Measurements from ENCODE around the gene OR2T2.
"Not testable (repeated sequence)": the region's sequence is repeated elsewhere in the genome, so short reads cannot be mapped to it uniquely, and the experiment has no call there.

Gene OR2T2

GRCh38 chr1:248450466-248451145 is 5.2 kb downstream of the OR2T2 start:
- not testable (repeated sequence) for DNase-seq

- not testable (repeated sequence) for DNase-seq
Measured at GRCh38 chr1:248453619-248454018, 8.2 kb downstream of the OR2T2 start.

- not testable (repeated sequence) for DNase-seq
Measured at GRCh38 chr1:248455045-248455444, 9.6 kb downstream of the OR2T2 start.

GRCh38 chr1:248456635-248457034 is 11.2 kb downstream of the OR2T2 start:
- not testable (repeated sequence) for DNase-seq

GRCh38 chr1:248459117-248459516 is 13.7 kb downstream of the OR2T2 start:
- not testable (repeated sequence) for DNase-seq

DNA sequence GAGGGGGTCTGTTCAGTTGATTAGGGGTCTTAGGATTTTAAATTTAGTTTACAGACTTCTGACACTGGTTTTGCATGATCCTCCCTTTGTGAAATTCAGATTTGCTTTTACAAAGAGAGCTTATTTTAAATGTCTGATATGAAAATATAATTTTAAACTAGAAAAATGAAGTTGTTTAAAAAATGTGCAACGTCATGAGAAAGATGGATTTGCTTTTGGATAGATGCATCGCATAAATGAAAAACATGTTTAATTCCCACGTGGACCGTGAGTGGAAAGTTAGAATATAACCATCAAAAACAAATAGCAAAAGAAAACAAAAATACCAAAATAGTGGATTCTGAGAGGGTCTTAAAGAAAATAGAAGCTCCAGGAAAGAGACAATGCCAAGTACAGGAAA is 25.7 kb downstream of the OR2T2 start:
- DNase-seq: no peak

- DNase-seq: not testable (repeated sequence)
Measured at GRCh38 chr1:248472111-248472510, 26.7 kb downstream of the OR2T2 start.

- not testable (repeated sequence) for DNase-seq
Measured at GRCh38 chr1:248473051-248473450, 27.6 kb downstream of the OR2T2 start, which contains the start of gene OR2T3. TSS of gene OR2T3 (plus strand) at chr1:248473351. CDS start at chr1:248473351, 0 bp downstream.

- DNase-seq: not testable (repeated sequence)
Measured at GRCh38 chr1:248475660-248476059, 30.2 kb downstream of the OR2T2 start.

GRCh38 chr1:248481686-248482579 is 36.5 kb downstream of the OR2T2 start:
- DNase-seq: not testable (repeated sequence)

GRCh38 chr1:248488289-248488688 is 42.9 kb downstream of the OR2T2 start, which contains the start of gene OR2T5:
TSS of gene OR2T5 (plus strand) at chr1:248488589. CDS start at chr1:248488589, 0 bp downstream.
- not testable (repeated sequence) for DNase-seq

GRCh38 chr1:248496661-248497060 is 51.2 kb downstream of the OR2T2 start:
- not testable (repeated sequence) for DNase-seq

- not testable (repeated sequence) for DNase-seq
Measured at GRCh38 chr1:248500305-248501035, 55.0 kb downstream of the OR2T2 start.
